ENCODE measurements around the gene FGF14.

The FGF14 gene

GRCh38 chr13:101875091-101875490, 526.8 kb downstream of the FGF14 start:
- TF ChIP-seq, protein P1, sequence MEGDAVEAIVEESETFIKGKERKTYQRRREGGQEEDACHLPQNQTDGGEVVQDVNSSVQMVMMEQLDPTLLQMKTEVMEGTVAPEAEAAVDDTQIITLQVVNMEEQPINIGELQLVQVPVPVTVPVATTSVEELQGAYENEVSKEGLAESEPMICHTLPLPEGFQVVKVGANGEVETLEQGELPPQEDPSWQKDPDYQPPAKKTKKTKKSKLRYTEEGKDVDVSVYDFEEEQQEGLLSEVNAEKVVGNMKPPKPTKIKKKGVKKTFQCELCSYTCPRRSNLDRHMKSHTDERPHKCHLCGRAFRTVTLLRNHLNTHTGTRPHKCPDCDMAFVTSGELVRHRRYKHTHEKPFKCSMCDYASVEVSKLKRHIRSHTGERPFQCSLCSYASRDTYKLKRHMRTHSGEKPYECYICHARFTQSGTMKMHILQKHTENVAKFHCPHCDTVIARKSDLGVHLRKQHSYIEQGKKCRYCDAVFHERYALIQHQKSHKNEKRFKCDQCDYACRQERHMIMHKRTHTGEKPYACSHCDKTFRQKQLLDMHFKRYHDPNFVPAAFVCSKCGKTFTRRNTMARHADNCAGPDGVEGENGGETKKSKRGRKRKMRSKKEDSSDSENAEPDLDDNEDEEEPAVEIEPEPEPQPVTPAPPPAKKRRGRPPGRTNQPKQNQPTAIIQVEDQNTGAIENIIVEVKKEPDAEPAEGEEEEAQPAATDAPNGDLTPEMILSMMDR (IDR thresholded peaks at IDR 0.05; ENCODE audit: extremely low read depth, missing control alignments), result no peak
- DNase-seq (ENCODE audit: low spot score), result no peak

DNA sequence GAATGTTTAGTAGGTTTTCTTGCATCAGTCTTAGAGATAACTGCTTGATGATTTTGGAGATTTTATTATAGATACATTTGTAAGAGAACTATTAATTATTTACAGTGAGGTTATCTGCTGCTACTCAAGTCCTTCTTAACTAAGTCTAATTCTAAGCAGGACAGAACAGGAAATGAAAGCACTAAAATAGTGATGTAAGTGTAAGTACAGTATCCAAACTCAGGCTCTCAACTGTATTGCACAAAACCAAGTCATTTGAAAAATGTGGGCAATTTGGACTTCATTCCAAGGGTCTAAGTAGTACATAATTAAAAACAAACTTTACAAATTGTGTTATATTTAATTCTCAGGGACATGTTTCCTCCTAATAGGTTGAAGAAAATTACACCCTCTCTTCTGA, 532.3 kb downstream of the FGF14 start:
- TF ChIP-seq, protein P1 (IDR thresholded peaks at IDR 0.05; ENCODE audit: extremely low read depth, missing control alignments), result no peak
- no peak for DNase-seq (ENCODE audit: low spot score)

- TF ChIP-seq, protein P1 (IDR thresholded peaks at IDR 0.05; ENCODE audit: extremely low read depth, missing control alignments), result no peak
- no peak for DNase-seq (ENCODE audit: low spot score)
Measured at GRCh38 chr13:101868585-101869469, 533.0 kb downstream of the FGF14 start.

DNA sequence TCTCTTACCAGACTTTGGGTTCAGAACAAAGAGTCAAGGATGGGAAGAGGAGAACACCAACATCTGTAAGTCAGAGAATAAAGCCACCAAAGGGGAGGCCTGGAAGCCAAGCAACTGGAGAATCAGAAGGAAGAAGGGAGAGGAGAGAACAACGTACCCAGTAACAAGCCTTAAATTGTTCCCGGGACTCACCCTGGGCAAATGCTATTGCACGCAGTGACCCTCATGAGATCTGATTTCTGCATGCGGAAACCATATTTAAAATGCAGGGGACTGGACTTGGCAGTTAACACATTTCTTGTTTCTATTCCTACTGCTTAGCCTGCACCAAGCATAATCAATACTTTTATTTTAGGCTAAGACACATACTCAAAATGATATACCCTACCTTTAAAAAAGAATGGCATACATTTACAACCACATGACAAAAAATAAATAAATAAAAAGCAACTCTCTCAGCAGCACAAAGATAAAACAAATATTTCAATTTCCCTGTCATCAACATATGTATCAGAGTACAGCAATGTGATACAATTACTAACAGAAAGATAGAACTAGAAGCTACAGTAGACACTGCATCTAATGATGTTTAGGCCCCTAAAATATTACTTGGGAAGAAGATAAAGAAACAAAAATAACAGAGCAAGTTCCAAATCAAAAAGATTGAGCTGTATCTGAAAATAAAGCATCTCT, 534.8 kb downstream of the FGF14 start:
- DNase-seq (ENCODE audit: low spot score), result no peak
- TF ChIP-seq, protein P1 (IDR thresholded peaks at IDR 0.05; ENCODE audit: extremely low read depth, missing control alignments), result no peak

- TF ChIP-seq, protein P1 (IDR thresholded peaks at IDR 0.05; ENCODE audit: extremely low read depth, missing control alignments), result no peak
- no peak for DNase-seq (ENCODE audit: low spot score)
Measured at GRCh38 chr13:101858860-101859259, 543.0 kb downstream of the FGF14 start.

DNA sequence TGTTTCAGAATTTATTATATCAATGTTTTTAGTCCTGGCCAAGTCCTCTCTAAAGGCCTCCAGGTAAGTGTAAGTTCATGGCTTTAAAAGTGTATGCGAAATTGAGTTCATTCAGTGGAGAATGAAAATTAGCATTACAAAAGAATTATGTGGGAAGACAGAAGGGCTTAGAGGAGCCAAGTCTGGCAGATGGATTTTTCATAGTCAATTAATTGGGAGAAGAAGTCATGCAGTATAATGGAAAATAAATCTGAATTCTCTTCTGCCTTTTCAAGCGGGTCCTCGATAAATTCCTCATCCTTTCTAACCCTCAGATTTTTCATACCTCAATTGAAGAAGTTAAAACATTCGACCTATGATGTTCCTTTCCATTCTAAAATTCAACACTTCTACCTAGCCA, 555.1 kb downstream of the FGF14 start:
- TF ChIP-seq, protein P1 (IDR thresholded peaks at IDR 0.05; ENCODE audit: extremely low read depth, missing control alignments), result no peak
- DNase-seq (ENCODE audit: low spot score), result no peak

DNA sequence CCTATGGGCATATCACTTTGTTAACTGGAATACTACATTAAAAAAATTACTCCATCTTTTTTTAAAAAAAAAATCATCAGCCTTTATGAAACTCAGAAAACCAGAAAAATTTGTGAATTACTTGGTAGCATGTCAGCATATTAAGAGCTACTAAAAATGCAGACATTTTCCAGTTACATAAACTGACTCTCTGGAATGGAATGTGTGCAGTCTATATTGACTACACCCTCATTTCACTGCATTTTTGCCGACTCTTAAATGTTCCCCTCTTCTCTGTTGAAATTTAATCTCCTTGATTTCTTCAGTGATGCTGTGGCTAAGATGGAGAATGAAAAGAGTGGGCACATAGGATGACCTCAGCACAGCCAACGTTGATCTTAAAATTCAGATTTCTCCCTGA, 555.6 kb downstream of the FGF14 start:
- no peak for DNase-seq (ENCODE audit: low spot score)
- TF ChIP-seq, protein P1 (IDR thresholded peaks at IDR 0.05; ENCODE audit: extremely low read depth, missing control alignments), result no peak

Data from GM20000 (cell line).